ENCODE measurements around the gene HES1. TPM values are rescaled to one million over a fixed set of nuclear protein-coding genes. Genes with fewer than 3 reads are reported as not detected.

The HES1 gene
- total and polyA plus RNA-seq, 2 experiments from 2014 or later: 42.7 to 60.8 TPM

GRCh38 chr3:194184265-194184751, 48.4 kb downstream of the HES1 start:
- no peak for DNase-seq (ENCODE audit: low spot score)
- no peaks in the 10 kb centered on the region for H3K27me3 ChIP-seq (ENCODE audit: insufficient read depth)
- H3K9me2 ChIP-seq (ENCODE audit: insufficient read depth): no peaks in the 10 kb centered on the region
- peak; percentile 45 for ATAC-seq
- peaks cover 1% of the 10 kb centered on the region for H3K27me3 Mint-ChIP-seq (ENCODE audit: insufficient read depth, low read depth, poor library complexity)
- H3K79me2 ChIP-seq (replicated peaks; ENCODE audit: insufficient read depth): no peaks in the 10 kb centered on the region
- no peak overlapping the region for H3K4me3 Mint-ChIP-seq
- peaks cover 8% of the 10 kb centered on the region; the same call in 1 of the 2 replicates for H3K4me1 ChIP-seq (ENCODE audit: insufficient read depth)
- H3K27ac Mint-ChIP-seq: no peak overlapping the region
- H3K9me3 Mint-ChIP-seq: no peaks in the 10 kb centered on the region
- H3F3A ChIP-seq (replicated peaks; ENCODE audit: low read depth): no peaks in the 10 kb centered on the region
- no peak overlapping the region for H3K27ac ChIP-seq (ENCODE audit: low read depth)
- no peak for TF ChIP-seq CTCF (conservative IDR thresholded peaks at IDR 0.05; ENCODE audit: low read depth in 2 of 2)
- TF ChIP-seq ZNF331 (CRISPR knock-in tag; IDR thresholded peaks at IDR 0.05; ENCODE audit: low read depth): no peak
- no peak for TF ChIP-seq NANOG (IDR thresholded peaks at IDR 0.05; ENCODE audit: borderline replicate concordance)
- TF ChIP-seq STAT1 (IDR thresholded peaks at IDR 0.05; ENCODE audit: unreplicated experiment): no peak
- no peak for TF ChIP-seq ZNF462 (CRISPR knock-in tag; IDR thresholded peaks at IDR 0.05)
- no peak for TF ChIP-seq EZH2phosphoT487 (IDR thresholded peaks at IDR 0.05; ENCODE audit: unreplicated experiment)
- no peak for TF ChIP-seq ZNF114 (CRISPR knock-in tag; IDR thresholded peaks at IDR 0.05)
- TF ChIP-seq CREB1 (CRISPR knock-in tag; IDR thresholded peaks at IDR 0.05; ENCODE audit: low read depth): no peak
- peak overlapping the region; percentile 96 for H2AFZ ChIP-seq
- H3K4me2 ChIP-seq: peak overlapping the region; percentile 1; the same call in 1 of the 2 replicates
- no peaks in the 10 kb centered on the region for H3K36me3 Mint-ChIP-seq (ENCODE audit: low read depth)
- H3K36me3 ChIP-seq (ENCODE audit: insufficient read depth): no peaks in the 10 kb centered on the region
- H3K4me3 ChIP-seq: no peak overlapping the region
- H4K20me1 ChIP-seq (replicated peaks; ENCODE audit: insufficient read depth): no peaks in the 10 kb centered on the region
- H3K4me1 Mint-ChIP-seq: peaks cover 15% of the 10 kb centered on the region
